ENCODE measurements around the gene TRIM46. TPM values are rescaled to one million over a fixed set of nuclear protein-coding genes. Genes with fewer than 3 reads are reported as not detected.

TRIM46 gene
- total RNA-seq, 4 donors from 2014 or later = 0.51 to 0.75 (median 0.66) TPM; not detected in 1

DNA sequence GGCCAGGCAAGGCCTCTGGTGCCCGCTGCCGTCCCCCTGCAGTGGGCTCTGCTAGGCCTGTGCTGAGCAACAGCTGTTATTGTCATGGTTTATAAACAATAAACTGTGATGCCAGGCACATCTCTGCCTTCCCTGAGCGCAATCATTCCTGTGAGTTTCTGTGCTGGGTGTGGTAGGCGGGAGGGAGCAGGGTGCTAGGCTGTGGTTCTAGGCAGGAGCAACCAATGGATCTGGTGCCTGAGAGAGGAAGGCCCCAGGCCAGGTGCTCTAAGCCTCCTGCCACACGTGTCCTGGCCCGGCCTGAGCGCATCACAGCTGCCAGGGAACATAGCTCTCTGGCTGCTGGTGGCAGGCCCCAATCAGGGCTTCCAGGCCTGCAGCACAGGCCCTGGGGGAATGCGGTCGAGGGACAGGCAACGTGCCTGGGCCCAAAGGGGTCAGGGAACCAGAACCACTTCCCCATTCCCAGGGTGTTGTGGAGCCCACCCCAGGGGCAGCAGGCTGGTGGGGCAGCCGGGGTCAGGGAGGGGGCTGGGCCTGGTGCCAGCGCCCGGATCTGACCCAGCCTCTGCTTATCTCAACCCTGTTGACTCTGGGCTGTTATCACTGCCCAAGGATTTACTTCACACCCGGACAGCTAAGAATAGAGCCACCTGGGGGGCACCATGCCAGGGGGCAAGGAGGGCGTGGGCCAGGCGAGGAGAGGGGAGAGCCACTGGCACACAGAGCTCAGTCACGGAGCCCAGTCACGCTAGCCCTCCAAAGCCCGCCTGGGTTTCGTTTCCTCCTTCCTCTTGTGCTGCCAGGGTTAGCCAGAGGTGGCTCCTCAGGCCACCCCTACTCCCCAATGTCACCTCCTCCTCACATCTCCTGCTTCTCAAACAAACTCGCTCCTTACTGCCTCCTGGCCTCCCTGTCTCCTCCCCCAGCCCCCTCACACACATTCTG, 11.5 kb downstream of the TRIM46 start:
- TF ChIP-seq, protein P1, sequence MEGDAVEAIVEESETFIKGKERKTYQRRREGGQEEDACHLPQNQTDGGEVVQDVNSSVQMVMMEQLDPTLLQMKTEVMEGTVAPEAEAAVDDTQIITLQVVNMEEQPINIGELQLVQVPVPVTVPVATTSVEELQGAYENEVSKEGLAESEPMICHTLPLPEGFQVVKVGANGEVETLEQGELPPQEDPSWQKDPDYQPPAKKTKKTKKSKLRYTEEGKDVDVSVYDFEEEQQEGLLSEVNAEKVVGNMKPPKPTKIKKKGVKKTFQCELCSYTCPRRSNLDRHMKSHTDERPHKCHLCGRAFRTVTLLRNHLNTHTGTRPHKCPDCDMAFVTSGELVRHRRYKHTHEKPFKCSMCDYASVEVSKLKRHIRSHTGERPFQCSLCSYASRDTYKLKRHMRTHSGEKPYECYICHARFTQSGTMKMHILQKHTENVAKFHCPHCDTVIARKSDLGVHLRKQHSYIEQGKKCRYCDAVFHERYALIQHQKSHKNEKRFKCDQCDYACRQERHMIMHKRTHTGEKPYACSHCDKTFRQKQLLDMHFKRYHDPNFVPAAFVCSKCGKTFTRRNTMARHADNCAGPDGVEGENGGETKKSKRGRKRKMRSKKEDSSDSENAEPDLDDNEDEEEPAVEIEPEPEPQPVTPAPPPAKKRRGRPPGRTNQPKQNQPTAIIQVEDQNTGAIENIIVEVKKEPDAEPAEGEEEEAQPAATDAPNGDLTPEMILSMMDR (IDR thresholded peaks at IDR 0.05; ENCODE audit: low read depth) = no peak

DNA sequence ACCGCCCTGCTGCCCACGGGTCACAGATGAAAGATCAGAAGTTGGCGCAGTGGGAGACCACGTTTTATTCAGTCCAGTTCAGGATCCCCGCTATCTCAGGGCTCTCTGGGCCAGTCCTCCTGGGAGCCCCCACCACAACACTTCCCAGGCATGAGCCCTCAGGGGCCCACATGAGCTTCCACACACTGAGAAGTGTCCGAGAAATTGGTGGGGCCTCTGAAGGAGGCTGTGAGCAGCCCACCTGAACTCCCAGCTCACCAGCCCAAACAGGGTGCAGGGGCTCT, 12.1 kb downstream of the TRIM46 start:
- TF ChIP-seq, protein P1 (IDR thresholded peaks at IDR 0.05; ENCODE audit: low read depth) = no peak

DNA sequence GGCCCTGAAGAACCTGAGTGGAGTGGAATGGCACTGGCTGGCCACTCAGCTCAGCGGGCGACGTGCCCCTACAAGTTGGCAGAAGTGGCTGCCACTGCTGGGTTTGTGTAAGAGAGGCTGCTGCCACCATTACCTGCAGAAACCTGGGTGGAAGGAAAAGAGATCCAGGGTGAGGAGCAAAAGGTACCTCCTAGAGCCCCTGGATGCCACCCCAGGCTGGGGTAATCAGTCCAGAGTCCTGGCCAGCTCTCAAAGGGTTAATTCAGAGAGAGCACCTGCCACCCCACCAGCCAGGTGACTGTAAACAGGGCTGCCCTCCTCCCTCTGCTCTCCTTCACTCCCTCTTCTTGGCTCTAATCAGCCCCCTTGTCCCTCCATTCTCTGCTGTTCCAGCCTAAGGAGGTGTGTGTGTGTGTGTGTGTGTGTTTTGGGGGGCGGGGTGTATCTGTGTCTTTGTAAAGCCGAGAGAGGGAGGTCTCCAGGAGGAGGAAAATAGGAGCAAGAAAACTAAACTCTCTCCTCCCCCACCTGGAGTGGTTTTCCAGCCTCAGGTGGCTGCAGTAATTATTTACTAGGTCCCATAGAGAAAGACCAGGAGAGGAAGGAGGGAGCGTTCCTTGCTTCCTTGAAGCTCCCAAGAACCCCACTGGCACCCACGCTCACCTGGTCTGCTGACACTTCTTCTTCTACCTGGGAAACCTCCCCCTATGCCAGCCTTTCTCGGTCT, 12.6 kb downstream of the TRIM46 start:
- TF ChIP-seq, protein P1 (IDR thresholded peaks at IDR 0.05; ENCODE audit: low read depth) = no peak

DNA sequence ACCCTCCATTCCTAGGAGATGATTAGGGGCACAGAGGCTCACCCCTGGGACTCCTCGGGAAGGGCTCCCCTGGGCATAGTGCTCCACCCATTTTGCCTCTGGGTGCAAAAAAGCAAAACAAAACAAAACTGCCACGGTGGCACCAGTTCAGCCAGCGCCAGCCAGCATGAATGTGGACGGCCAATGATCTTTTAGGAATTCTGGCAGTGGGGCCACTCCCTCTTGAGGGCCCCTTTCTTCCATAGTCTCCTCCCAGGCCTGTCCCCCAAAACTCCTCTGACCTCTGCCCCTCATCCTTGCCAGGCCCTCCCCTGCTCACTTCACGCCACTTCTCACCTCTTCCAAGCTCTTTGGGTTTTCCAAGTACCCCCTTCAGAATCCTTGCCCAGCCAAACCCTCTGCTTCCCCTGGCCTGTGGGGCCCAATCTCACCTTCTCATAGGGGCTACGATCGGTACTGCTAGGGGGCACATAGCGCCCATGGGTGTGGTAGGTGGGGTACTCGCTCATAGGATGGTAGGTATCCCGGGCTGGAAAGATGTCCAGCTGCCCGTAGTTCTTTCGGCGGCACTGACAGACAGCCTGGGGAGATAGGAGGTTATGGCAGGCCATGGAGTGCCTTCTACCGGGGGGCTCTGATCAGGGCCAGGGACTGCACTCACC, 13.3 kb downstream of the TRIM46 start:
- TF ChIP-seq, protein P1 (IDR thresholded peaks at IDR 0.05; ENCODE audit: low read depth) = no peak

DNA sequence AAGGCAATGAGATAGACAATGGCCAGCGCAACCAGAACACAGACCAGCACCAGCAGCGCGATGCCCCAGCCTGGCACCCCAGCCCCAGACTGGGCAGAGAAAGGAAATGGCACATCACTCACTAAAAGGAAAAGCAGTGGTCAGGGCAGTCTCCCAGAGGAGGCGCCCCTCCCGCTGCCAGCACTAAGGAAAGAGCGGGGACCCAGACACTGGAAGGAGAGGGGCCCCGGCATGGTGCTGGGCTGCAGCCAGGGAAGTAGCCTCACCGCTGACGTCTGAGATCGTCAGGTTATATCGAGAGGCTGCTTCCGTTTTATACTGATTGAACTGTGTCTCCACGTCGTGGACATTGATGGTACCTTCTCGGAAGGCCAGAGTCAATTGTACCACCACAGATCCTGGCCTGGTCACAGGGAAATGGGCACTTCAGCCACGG, 13.8 kb downstream of the TRIM46 start:
- TF ChIP-seq, protein P1 (IDR thresholded peaks at IDR 0.05; ENCODE audit: low read depth) = no peak

DNA sequence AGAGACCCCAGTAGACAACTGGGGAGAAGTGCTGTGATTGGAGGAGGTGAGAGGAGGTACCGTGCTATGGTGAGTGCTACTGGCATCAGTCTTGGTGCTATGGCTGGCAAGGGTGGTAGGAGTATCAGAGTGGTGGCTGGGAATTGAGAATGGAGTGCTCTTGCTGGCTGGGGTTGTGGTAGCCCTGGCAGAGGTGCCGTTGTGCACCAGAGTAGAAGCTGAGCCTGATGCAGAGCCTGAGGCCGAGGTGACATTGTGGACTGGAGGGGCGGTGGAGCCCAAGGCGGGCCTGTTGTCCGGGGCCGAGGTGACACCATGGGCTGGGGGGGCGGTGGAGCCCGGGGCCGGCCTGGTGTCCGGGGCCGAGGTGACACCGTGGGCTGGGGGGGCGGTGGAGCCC, 14.6 kb downstream of the TRIM46 start:
- TF ChIP-seq, protein P1 (IDR thresholded peaks at IDR 0.05; ENCODE audit: low read depth) = no peak

DNA sequence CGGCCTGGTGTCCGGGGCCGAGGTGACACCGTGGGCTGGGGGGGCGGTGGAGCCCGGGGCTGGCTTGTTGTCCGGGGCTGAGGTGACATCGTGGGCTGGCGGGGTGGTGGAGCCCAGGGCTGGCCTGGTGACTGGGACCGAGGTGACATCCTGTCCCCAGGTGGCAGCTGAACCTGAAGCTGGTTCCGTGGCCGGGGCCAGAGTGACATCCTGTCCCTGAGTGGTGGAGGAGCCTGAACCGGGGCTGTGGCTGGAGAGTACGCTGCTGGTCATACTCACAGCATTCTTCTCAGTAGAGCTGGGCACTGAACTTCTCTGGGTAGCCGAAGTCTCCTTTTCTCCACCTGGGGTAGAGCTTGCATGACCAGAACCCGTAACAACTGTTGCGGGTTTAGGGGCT, 18.3 kb downstream of the TRIM46 start:
- TF ChIP-seq, protein P1 (IDR thresholded peaks at IDR 0.05; ENCODE audit: low read depth) = no peak
